Prostate gland (tissue), 2 donors: ENCODE results near the gene GALM.

Experiments
- POLR2A ChIP-seq: fragments of 450-650 bp; IDR thresholded peaks from one replicate; pipeline ENCODE4 v1.6.1; 2016; ENCODE audit warnings: antibody characterized with exemption, mild to moderate bottlenecking
- TF ChIP-seq, protein P1 (sequence below), 4 experiments: fragments of 200-600 bp in 2 of 4; fragments of 450-650 bp in 2 of 4; sonication (generic) in 2 of 4; IDR thresholded peaks; 1 replicate in 3 of 4; 2 replicates in 1 of 4; pipeline ENCODE4 v1.5.1; 2016 to 2019; ENCODE audit warnings: antibody characterized with exemption in 4 of 4, mild to moderate bottlenecking in 2 of 4, moderate library complexity in 2 of 4

DNA sequence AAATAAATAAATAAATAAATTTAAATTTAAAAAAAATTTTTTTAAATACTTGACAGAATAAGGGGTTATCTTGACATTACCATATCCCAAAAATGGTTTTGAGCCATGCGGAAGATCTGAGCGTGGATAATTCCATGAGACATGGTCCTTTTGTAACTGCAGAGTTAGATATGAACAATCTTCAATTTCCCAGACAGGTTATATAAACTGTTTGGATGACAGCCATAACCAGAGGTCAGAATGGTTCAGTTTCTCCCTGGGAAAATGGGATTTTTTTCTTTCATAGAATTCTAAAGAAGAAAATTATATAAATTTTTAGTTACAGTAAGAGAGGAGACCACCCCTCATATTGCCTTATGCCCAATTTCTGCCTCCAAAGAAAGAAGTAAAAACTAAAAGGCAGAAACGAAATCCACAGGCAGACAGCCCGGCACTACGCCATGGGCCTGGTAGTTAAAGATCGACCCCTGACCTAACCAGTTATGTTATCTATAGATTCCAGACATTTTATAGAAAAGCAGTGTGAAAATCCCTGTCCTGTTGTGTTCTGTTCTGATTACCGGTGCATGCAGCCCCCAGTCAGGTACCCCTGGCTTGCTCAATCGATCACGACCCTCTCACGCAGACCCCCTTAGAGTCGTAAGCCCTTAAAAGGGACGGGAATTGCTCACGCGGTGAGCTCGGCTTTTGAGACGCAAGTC, 3.0 kb downstream of the GALM start:
- TF ChIP-seq, protein P1, sequence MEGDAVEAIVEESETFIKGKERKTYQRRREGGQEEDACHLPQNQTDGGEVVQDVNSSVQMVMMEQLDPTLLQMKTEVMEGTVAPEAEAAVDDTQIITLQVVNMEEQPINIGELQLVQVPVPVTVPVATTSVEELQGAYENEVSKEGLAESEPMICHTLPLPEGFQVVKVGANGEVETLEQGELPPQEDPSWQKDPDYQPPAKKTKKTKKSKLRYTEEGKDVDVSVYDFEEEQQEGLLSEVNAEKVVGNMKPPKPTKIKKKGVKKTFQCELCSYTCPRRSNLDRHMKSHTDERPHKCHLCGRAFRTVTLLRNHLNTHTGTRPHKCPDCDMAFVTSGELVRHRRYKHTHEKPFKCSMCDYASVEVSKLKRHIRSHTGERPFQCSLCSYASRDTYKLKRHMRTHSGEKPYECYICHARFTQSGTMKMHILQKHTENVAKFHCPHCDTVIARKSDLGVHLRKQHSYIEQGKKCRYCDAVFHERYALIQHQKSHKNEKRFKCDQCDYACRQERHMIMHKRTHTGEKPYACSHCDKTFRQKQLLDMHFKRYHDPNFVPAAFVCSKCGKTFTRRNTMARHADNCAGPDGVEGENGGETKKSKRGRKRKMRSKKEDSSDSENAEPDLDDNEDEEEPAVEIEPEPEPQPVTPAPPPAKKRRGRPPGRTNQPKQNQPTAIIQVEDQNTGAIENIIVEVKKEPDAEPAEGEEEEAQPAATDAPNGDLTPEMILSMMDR (IDR thresholded peaks at IDR 0.05) = no peak
- no peak for TF ChIP-seq POLR2A
